GM21360 (cell line): ENCODE measurements around the gene CATSPER4.

Experiments
- ATAC-seq: cut with Tn5 transposase; IDR thresholded peaks from one replicate; pipeline ENCODE4 v1.9.1; 2021; ENCODE audit warnings: mild to moderate bottlenecking, moderate library complexity; ENCODE audit not compliant: unreplicated experiment

CATSPER4 gene

DNA sequence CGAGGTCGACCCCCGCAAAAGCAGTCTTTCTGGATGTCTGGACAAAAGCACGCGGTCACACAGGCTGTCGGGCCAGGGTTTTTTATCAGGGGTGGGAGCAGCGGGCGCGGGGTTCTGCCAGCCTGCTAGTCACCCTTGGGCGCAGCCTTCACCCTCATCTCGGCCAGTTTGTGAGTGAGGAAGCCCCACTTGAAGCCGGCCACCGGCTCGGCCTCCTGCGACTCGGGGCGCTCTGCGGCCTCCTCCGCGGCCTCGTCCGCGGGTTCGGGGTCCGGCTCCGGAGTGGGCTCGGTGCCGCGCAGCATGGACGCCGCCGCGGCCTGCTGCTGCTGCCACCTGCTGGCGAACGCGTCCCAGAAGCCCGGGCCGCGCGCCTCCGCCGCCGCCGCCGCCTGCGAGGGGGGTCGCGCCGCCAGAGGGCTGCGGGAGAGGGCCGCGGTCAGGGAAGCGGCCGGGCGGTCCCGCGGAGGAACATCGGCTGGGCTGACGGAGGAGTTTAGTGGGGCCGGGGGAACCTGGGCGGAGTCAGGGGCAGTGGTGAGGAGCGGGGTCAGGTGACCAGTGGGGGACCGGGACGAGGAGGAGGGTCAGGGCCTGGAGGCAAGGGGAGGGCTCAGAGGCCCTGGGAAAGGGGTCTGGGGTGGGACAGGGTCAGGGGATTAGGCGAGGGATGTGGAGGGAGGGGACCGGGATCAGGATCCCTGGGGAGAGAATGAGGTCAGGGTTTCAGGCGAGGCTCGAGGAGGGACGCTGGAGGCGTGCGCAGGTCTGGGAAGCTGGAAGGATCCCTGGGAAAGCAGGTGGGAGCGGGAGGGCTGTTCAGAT, 26.2 kb upstream of the CATSPER4 start:
- no peak for ATAC-seq

DNA sequence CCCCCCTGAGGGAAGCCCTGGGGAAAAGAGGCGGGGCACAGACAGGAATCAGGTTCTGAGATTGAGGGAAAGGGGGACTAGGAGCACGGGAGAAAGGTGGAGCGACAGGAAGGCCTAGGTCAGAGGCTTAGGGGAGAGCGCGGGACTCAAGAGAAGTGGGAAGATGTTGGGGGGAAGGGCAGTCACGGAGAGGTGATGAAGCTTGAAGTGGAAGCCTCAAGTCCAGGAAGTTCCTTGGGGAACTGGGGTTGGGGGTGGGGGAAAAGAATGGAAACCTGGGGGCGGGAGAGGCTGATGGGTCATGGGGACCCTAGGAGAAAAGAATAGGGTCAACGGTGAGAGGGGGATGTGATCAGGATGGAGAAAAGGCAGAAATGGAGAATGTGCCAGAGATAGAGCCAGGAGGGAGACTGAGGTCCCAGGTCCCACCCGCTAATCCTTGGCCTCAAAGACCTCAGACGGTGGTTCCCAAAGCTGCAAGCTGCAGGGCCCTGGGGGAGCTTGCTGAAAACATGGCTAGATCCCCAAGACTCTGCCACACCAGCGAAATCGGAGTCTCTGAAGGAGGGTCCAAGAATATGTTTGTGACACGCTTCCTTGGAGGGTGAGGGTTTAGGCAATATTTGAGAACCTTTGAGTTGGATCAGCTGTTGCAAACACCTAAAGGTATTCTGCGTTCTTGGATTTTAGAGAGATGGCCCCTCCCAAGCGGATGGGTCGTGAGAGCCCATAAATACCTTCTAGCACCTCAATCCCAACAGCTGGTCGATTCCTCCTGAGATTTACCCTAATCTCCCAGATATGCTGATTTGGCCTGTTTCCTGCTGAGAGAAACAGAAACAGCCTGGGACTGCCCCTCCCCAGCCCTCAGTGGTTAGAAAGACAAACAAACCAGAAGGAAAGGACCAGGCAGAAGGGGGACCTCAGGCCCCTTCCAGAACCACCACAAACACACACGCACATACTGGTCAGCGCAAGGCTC, 25.2 kb upstream of the CATSPER4 start:
- ATAC-seq, result no peak

- ATAC-seq, result no peak
Observed at GRCh38 chr1:26166719-26167281, 23.6 kb upstream of the CATSPER4 start.

DNA sequence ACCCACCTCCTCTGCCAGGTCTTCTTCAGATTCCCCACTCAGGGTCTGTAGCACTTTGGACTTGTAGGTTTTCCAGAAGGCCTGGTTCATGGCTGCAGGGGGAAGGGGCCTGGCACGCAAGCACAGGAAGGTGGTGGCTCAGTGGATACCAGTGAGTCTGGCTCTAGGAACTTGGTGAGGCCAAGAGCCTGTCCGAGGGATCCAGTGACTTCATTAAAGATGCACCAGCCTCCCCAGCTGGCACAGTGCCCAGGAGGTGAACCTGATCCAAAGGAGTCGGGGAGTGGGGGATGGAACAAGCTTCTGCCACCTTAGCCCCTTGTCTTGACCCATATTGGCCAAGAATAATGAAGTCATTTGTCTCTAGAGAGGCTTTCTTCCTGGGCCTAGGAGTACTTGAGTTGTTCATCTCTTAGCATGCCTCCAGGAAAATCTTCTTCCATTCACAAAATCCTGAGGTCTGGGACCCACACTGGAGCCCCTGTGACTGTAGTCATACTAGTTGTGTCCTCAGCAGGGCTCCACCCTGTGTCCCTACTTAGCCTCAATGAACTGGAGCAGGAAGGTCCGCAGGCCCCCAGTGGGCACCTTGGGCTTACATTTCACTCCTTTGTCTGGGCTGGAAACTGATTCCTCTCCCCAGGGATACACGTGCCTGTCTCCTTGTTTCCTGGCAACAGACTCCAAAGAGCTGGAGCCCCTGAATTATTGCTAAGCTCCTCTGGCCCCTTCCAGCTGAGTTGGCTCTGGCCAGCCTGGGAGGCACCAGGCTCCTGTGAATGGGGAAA, 21.8 kb upstream of the CATSPER4 start, which contains the start of gene C1orf232:
Gene C1orf232, minus strand, starts transcription at position 554 of the 788 bp plus-strand sequence. Its CDS starts 464 bp downstream, at position 90.
- ATAC-seq, result no peak

GRCh38 chr1:26169198-26169554, 21.2 kb upstream of the CATSPER4 start:
- no peak for ATAC-seq

DNA sequence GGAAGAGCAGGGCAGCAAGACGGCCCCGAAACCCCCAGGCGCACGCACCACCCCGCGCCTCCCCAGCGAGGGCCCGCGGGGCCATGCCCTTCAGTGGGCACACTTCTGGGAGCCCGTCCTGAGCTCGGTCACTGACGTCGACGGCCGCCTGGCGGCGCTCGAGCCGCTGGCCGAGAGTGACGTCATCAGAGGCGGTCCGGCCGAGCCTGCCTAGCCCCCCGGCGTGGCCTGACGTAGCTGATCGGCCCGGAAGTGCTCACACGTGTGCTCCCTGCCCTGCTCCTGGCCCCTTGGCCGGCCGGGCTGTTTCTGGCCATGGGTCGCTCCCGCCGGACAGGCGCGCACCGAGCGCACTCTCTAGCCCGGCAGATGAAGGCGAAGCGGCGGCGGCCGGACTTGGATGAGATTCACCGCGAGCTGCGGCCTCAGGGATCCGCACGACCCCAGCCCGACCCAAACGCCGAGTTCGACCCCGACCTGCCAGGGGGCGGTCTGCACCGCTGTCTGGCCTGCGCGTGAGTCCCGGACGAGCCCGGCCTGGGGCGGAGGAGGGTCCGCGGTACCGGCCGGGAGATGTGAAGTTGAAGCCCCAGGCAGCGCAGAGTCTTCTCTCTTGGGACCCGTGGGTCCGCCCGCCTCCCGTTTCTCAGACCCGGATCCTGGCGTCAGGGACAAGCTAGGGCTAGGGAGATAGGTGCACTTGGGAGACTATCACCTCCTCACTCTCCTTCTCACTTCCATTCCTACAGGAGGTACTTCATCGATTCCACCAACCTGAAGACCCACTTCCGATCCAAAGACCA, 20.5 kb upstream of the CATSPER4 start, which contains the start of gene ZNF593:
Gene ZNF593, plus strand, starts transcription at position 240 of the 803 bp plus-strand sequence. Its CDS starts 76 bp downstream, at position 316.
- ATAC-seq, result peak; percentile 80

DNA sequence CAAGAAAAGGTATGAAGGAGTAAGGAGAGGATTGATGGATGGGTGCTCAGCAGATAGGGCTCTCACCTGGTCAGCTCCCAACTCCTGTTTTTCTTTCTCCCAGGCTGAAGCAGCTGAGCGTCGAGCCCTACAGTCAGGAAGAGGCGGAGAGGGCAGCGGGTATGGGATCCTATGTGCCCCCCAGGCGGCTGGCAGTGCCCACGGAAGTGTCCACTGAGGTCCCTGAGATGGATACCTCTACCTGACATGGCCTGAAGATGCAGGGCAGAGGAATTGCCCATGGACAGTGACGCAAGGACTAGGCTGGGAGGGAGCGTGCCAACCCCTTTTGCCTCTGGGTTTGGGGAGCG, 20.0 kb upstream of the CATSPER4 start:
- ATAC-seq, result no peak

DNA sequence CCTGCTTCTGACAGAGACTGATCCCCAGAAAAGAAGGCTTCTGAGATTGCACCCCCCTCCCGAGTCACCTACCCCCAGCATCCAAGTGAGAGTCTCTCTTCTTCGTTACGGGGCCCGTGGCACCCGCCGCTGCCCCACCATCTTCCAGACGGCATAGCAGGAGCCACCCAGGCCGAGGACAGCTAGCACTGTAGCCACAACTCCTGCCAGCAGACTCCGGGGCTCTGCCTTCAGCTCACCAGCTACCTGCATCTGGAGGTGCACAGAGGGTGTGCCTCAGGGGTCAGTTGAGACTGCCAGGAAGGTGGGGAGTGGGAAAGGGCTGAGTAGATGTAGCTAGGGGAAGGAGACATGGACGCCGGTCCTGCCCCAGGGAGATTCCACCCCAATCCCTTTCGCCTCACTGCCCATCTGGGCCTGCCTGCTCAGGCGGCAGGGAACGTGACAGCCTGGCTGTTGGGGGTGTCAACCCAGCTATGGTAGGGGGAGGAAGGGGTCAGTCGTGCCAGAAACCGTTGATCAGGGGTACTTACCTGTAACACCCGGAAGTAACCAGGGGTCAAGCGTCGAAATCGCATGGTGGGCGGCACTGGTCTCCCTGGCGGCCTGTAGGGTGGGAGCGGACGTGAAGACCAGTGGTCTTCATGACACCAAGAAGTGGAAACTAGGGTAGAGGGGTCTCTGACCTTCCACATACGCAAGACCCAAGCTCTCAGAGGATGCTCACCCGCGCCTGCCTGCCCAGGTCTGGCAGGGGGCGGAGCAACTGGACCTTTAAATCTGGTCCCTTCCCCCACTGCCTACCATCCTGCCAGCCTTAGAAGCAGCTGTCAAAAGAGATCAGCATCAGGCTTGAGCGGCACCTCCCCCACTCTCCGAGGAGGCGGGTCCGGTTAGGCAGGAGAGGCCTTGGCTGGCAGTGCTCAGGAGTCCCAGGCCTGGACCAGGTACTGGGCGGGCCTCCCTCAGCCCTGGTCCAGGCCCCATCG, 19.0 kb upstream of the CATSPER4 start, which contains the start of gene ZNF593OS:
Gene ZNF593OS, minus strand, starts transcription at position 749 of the 989 bp plus-strand sequence. Its CDS starts 171 bp downstream, at position 578.
- no peak for ATAC-seq

DNA sequence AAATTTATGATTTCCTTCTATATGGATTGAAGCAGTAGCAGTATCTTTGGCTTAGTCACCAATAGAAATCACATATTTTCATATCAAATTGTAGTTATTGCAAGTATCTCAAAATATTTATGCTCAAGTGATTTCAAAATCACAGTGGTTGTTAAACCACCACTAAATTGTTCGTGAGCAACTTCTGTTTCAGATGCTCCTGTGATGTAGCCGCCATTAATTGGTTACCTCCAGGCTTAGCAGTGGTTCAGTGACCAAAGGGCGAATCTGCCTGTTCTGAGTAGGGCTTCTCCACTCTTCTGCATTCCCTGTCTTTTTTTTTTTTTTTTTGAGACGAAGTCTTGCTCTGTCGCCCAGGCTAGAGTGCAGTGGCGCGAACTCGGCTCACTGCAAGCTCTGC, 15.1 kb upstream of the CATSPER4 start:
- no peak for ATAC-seq

- no peak for ATAC-seq
Observed at GRCh38 chr1:26177182-26177684, 13.2 kb upstream of the CATSPER4 start, which contains the start of gene CNKSR1. TSS of gene CNKSR1 (plus strand) at chr1:26177491. CDS start at chr1:26177548, 57 bp downstream.

- ATAC-seq, result no peak
Observed at GRCh38 chr1:26180010-26180506, 10.3 kb upstream of the CATSPER4 start.

DNA sequence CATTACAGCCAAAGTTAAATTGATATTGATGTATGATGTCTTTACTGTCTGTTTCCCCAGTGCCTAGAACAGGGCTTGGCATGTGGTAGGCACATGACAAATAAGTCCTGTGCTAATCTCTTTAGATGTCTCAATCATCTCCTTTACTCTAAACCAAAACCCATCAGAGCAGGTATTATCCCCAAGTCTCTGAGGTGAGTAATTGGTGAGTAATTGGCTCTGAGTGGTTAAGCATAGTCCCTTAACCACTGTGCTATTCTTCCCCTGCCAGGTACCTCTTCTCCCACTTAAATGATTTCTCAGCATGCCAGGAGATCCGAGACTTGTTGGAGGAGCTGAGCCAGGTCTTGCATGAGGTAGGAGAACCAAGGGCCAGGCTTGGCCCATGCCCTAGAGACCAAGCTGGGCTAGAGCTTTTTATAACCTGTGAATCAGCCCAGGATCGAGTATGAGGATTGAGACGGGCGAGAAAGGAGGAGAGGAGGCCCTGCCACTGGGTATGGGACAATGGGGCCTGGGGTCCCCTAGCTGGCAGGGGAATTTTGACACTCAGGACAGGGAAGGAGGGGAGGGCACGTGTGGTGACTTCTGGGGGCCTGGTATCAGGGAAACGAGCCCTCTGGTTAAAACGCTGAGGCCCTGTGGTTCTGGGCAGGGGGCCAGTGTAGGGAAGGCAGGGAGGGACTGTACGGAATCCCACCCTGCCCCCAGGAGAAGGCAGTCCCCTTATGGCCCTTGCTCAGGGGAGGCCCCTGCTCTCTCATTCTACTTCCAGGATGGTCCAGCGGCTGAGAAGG, 8.6 kb upstream of the CATSPER4 start:
- no peak for ATAC-seq

DNA sequence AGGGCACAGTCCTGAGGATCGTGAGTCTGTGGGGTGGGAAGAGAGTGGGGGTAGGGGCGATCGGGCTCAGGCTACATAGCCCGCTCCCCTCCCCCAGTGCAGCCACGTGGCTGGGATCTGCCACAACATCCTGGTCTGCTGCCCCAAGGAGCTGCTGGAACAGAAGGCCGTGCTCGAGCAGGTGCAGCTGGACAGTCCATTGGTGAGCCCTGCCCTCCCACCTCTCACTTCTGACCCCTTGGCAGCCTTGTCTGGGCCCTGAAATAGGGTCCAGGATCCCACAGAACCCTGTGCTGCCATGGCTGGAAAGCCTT, 8.1 kb upstream of the CATSPER4 start:
- ATAC-seq, result no peak

GRCh38 chr1:26184086-26184485, 6.3 kb upstream of the CATSPER4 start:
- no peak for ATAC-seq

- ATAC-seq, result no peak
Observed at GRCh38 chr1:26184883-26185282, 5.5 kb upstream of the CATSPER4 start.

GRCh38 chr1:26187882-26188281, 2.5 kb upstream of the CATSPER4 start:
- ATAC-seq, result no peak

GRCh38 chr1:26188477-26188876, 1.9 kb upstream of the CATSPER4 start:
- ATAC-seq, result no peak
